Astrocyte (in vitro differentiated cells and primary cell): ENCODE measurements around the gene PAM16. TPM values are rescaled to one million over a fixed set of nuclear protein-coding genes. Genes with fewer than 3 reads are reported as not detected.
A peak's percentile ranks its signal among the peaks of the same experiment; 100 is the strongest.

Source experiments
- DNase-seq: peaks from one replicate; pipeline ENCODE4 v3.0.0-alpha.2; 2010; ENCODE audit warnings: low read depth
- FAIRE-seq: peaks from 2 replicates; lab custom pipeline; 2011; peaks lifted over from hg19 to GRCh38; lab: Jason Lieb, UNC
- H2AFZ ChIP-seq: 2 replicates; pipeline ENCODE4 v1.6.0; 2012; ENCODE audit warnings: low read depth, low read length, inconsistent platforms
- H3K27ac ChIP-seq: 2 replicates; pipeline ENCODE4 v1.5.1; 2011; ENCODE audit warnings: low read depth, low read length, inconsistent platforms
- H3K27me3 ChIP-seq: 2 replicates; pipeline ENCODE4 v1.6.0; 2011; ENCODE audit warnings: low read length, inconsistent platforms; ENCODE audit not compliant: insufficient read depth
- H3K36me3 ChIP-seq: 2 replicates; pipeline ENCODE4 v1.5.1; 2011; ENCODE audit warnings: low read length, inconsistent platforms; ENCODE audit not compliant: insufficient read depth
- H3K4me1 ChIP-seq: 2 replicates; pipeline ENCODE4 v1.5.1; 2011; ENCODE audit warnings: low read length, inconsistent platforms; ENCODE audit not compliant: insufficient read depth
- H3K4me2 ChIP-seq: 2 replicates; pipeline ENCODE4 v1.6.0; 2012; ENCODE audit warnings: low read length, inconsistent platforms
- H3K4me3 ChIP-seq: 2 replicates; pipeline ENCODE4 v1.5.1; 2011; ENCODE audit warnings: low read depth, mild to moderate bottlenecking, low read length, inconsistent platforms; ENCODE audit not compliant: insufficient read depth
- H3K79me2 ChIP-seq: 2 replicates; pipeline ENCODE4 v1.6.0; 2012; ENCODE audit warnings: mild to moderate bottlenecking, low read length, inconsistent platforms; ENCODE audit not compliant: insufficient read depth
- H3K9ac ChIP-seq: 2 replicates; pipeline ENCODE4 v1.6.0; 2012; ENCODE audit warnings: mild to moderate bottlenecking, low read length, inconsistent platforms
- H3K9me3 ChIP-seq: 2 replicates; pipeline ENCODE4 v1.5.1; 2012; ENCODE audit warnings: low read depth, mild to moderate bottlenecking, low read length, inconsistent platforms; ENCODE audit not compliant: insufficient read depth
- H4K20me1 ChIP-seq: 2 replicates; pipeline ENCODE4 v1.6.0; 2012; ENCODE audit warnings: low read length, inconsistent platforms; ENCODE audit not compliant: insufficient read depth
- H3K27ac Mint-ChIP-seq: one replicate; pipeline ENCODE4 v1.8.0; 2021; ENCODE audit warnings: mild to moderate bottlenecking, mixed read lengths; ENCODE audit not compliant: unreplicated experiment
- H3K27me3 Mint-ChIP-seq: one replicate; pipeline ENCODE4 v1.8.0; 2021; ENCODE audit warnings: low read depth, mixed read lengths; ENCODE audit not compliant: unreplicated experiment
- H3K36me3 Mint-ChIP-seq: one replicate; pipeline ENCODE4 v1.8.0; 2021; ENCODE audit warnings: low read depth, mixed read lengths; ENCODE audit not compliant: unreplicated experiment
- H3K4me1 Mint-ChIP-seq: one replicate; pipeline ENCODE4 v1.8.0; 2021; ENCODE audit warnings: low read depth, mixed read lengths; ENCODE audit not compliant: unreplicated experiment
- H3K4me3 Mint-ChIP-seq: one replicate; pipeline ENCODE4 v1.8.0; 2021; ENCODE audit warnings: mild to moderate bottlenecking, moderate library complexity, mixed read lengths; ENCODE audit not compliant: unreplicated experiment
- H3K9me3 Mint-ChIP-seq: one replicate; pipeline ENCODE4 v1.8.0; 2021; ENCODE audit warnings: mild to moderate bottlenecking, mixed read lengths; ENCODE audit not compliant: unreplicated experiment
- CTCF ChIP-seq: IDR thresholded peaks from 2 replicates; pipeline ENCODE4 v1.5.1; 2011; ENCODE audit warnings: low read depth, mild to moderate bottlenecking, inconsistent platforms, low read length, moderate library complexity; ENCODE audit not compliant: insufficient read depth
- EZH2 ChIP-seq: IDR thresholded peaks from 2 replicates; pipeline ENCODE4 v1.6.1; 2012; ENCODE audit warnings: mild to moderate bottlenecking, low read length, inconsistent platforms; ENCODE audit not compliant: insufficient read depth
- total RNA-seq: library from RNA; stranded (reverse); gene quantifications from 2 replicates; pipeline ENCODE4 v1.2.1, GENCODE V29; 2021

The PAM16 gene
- total RNA-seq, 1 donor from 2014 or later: 51.9 TPM

- TF ChIP-seq CTCF: peak; percentile 64
- no peak for TF ChIP-seq EZH2
- Mint-ChIP-seq H3K27ac (no peak overlapping the region), H3K4me1 (no peaks in the 10 kb centered on the region), H3K9me3 (no peaks in the 10 kb centered on the region), H3K4me3 (no peak overlapping the region), H3K36me3 (no peaks in the 10 kb centered on the region), H3K27me3 (no peaks in the 10 kb centered on the region)
- no peak overlapping the region for H2AFZ ChIP-seq
- H3K4me1 ChIP-seq: no peaks in the 10 kb centered on the region
- no peaks in the 10 kb centered on the region for H3K27me3 ChIP-seq
- H3K79me2 ChIP-seq: no peaks in the 10 kb centered on the region
- H3K27ac ChIP-seq: no peak overlapping the region
- H3K4me2 ChIP-seq: no peak overlapping the region
- no peaks in the 10 kb centered on the region for H3K36me3 ChIP-seq
- no peak overlapping the region for H3K9ac ChIP-seq
- FAIRE-seq: no peak
- no peak overlapping the region for H3K4me3 ChIP-seq
- no peaks in the 10 kb centered on the region for H4K20me1 ChIP-seq
- DNase-seq: no peak
- H3K9me3 ChIP-seq: no peaks in the 10 kb centered on the region
These were observed 7.9 kb upstream of the PAM16 start for GRCh38 chr16:4358831-4359561.

GRCh38 chr16:4358236-4358635 is 7.1 kb upstream of the PAM16 start:
- H3K27ac Mint-ChIP-seq: no peak overlapping the region
- TF ChIP-seq EZH2 (no peak), CTCF (no peak)

GRCh38 chr16:4356820-4357219 is 5.7 kb upstream of the PAM16 start:
- no peak overlapping the region for H3K4me3 Mint-ChIP-seq
- Histone ChIP-seq H3K4me3 (no peak overlapping the region), H3K9me3 (no peaks in the 10 kb centered on the region), H4K20me1 (no peaks in the 10 kb centered on the region), H3K36me3 (no peaks in the 10 kb centered on the region), H3K27ac (no peak overlapping the region), H3K4me2 (no peak overlapping the region), H3K79me2 (no peaks in the 10 kb centered on the region), H2AFZ (no peak overlapping the region), H3K9ac (no peak overlapping the region), H3K27me3 (no peaks in the 10 kb centered on the region), H3K4me1 (peaks cover 3% of the 10 kb centered on the region)
- no peaks in the 10 kb centered on the region for H3K27me3 Mint-ChIP-seq
- H3K4me1 Mint-ChIP-seq: no peaks in the 10 kb centered on the region
- no peak for FAIRE-seq
- no peak overlapping the region for H3K27ac Mint-ChIP-seq
- TF ChIP-seq EZH2 (no peak), CTCF (no peak)
- no peaks in the 10 kb centered on the region for H3K36me3 Mint-ChIP-seq
- no peaks in the 10 kb centered on the region for H3K9me3 Mint-ChIP-seq
- DNase-seq: no peak

More at GRCh38 chr16:4358236-4358635, 7.1 kb upstream of the PAM16 start:
- Histone ChIP-seq H3K27ac (no peak overlapping the region), H3K9me3 (no peaks in the 10 kb centered on the region), H3K27me3 (no peaks in the 10 kb centered on the region), H3K36me3 (no peaks in the 10 kb centered on the region), H4K20me1 (no peaks in the 10 kb centered on the region), H3K4me3 (no peak overlapping the region), H3K79me2 (no peaks in the 10 kb centered on the region), H3K4me2 (no peak overlapping the region), H2AFZ (no peak overlapping the region), H3K4me1 (no peaks in the 10 kb centered on the region), H3K9ac (no peak overlapping the region)
- H3K9me3 Mint-ChIP-seq: no peaks in the 10 kb centered on the region
- FAIRE-seq (no peak), DNase-seq (no peak)
- no peaks in the 10 kb centered on the region for H3K4me1 Mint-ChIP-seq
- no peaks in the 10 kb centered on the region for H3K36me3 Mint-ChIP-seq
- no peaks in the 10 kb centered on the region for H3K27me3 Mint-ChIP-seq
- H3K4me3 Mint-ChIP-seq: no peak overlapping the region
